GM21526 (cell line): Measurements from ENCODE around the gene CNOT6.

Source experiments
- ATAC-seq: cut with Tn5 transposase; IDR thresholded peaks from one replicate; pipeline ENCODE4 v1.9.1; 2021; ENCODE audit warnings: moderate library complexity; ENCODE audit not compliant: unreplicated experiment, low FRiP score

CNOT6 gene

DNA sequence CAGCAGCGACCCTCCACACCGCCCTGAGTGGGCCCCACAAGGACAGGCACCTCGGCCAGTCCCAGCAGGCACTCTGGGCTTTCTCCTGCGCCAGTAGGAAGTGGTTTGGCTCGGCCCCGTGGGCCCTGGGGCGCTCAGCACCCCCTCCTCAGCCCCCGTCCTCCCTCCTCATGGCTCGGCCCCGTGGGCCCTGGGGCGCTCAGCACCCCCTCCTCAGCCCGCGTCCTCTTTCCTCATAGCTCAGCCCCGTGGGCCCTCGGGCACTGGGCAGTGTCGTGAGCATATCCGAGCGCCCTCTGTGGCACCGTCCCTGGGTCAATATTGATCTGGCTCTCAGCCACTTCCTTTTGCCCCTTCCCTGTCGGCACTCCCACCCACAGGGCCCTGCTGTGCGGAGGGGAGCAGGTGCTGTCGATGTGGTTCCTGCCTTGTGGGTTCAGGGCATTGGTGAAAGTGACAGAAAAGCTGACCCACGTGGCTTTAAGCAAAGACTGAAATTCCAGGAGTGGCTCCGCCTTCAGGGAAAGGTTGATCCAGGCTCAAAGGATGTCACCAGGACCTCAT is 102.6 kb downstream of the CNOT6 start:
- ATAC-seq = no peak

DNA sequence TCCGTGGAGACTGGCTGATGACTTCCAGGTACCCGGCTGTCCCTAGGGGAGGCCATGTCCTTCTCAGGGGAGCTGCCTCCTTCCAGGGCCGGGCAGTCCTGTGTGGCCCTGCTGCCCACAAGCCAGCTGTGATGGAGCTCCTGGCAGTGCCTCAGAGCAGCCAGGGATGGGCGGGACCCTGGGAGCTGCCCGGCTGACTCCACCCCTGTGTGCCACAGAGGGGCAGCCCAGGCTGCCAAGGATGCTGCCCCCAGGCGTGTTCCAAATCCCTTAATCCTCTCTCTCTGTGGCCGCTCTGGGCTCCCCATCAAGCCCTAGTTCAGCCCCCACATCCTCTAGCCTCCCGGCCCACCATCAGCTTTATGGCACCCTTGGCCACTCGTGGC is 104.1 kb downstream of the CNOT6 start:
- ATAC-seq = no peak

DNA sequence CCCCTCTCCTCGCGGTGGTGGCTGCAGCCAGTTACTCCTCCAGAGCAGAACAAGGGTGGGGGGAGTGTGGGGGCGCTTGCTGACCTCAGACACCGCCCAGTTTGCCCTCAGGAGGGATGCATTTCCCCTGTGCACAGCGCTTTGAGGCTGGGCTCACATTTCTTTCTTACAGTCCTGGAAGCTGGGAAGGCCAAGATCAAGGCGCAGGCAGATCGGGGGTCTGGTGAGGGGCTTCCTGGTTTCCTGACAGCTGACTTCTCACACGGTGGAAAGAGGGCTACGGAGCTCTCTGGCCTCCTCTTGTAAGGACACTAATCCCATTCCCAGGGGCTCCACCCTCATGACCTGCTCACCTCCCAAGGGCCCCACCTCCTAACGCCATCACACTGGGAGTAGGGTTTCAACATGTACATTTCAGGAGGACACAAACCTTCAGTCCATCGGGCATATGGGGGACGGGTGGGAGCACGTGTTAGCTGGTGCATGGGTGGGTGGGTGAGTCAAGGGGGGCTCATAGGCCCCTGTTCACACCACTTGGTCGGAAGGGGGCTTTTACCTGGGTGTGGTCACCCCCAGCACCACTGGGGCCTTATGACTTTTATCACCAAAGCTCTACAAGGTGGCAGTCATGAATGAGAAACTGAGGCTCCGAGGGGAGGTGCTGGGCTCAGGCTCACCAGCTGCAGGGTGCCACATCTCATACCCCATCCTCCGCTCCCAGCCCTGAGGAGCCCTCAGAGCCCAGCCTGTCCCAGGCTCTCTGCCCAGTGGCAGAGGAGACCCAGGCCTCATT is 104.8 kb downstream of the CNOT6 start:
- no peak for ATAC-seq

DNA sequence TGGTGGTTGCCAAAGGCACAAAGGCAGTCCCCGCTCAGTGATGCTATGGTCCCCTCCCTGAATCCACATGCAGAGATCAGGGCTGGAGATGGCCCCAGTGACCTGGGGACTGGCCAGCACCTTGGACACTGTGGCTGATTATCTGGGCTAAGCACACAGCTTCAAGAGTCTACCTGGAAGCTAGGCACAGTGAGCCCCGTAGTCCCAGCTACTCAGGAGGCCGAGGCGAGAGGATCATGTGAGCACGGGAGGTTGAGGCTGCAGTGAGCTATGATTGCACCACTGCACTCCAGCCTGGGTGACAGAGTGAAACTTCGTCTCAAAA is 105.4 kb downstream of the CNOT6 start:
- ATAC-seq = no peak

DNA sequence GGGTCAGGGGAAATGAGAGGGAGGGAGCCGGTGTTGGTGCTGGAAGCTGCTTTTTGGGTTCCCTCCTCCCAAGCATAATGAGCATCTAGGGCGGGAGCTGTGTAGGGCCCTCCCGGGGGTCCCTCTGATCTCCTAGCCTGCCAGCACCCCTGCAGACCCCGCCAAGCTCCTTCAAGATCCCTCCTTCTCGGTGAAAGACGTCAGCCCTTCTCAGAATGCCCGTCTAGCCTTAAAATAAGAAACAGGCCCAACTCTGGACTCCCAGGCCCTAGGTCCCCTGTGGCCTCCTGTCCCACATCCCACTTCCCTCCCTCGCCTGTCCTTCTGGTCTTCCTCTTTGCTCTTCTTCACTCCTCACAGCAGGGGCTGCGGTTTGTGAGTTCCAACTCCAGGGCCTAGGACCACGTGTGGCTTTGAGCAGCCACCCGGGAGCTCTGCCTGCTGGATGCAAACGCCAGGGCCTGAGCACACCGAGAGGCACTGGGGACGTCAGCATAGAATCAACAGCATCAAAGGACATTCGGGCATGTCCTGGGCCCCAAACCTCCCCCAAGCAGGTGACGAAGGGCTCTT is 105.9 kb downstream of the CNOT6 start:
- ATAC-seq = no peak

DNA sequence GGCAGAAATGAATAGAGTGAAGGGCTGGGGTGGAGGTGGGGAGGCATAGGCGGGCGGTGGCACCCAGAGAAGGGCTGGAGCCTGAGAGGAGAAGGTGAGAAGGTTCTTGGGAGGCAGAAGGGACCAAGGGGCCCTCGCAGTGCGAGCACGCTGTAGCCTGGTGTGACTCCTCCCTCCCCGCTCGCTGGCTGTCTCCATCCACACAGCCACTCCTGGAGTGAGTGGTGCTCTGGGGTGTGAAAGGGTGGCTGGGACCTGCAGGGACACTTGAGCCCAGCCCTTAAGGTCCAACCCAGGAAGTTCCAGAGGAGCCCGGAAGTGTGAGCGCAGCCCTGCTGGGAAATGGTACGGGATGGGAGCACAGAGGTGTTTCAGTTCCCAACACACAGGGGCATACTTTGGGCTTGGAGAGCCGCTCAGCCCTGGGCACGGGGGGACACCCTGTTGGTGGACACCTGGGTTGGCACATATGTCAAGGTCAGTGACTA is 106.4 kb downstream of the CNOT6 start:
- no peak for ATAC-seq

DNA sequence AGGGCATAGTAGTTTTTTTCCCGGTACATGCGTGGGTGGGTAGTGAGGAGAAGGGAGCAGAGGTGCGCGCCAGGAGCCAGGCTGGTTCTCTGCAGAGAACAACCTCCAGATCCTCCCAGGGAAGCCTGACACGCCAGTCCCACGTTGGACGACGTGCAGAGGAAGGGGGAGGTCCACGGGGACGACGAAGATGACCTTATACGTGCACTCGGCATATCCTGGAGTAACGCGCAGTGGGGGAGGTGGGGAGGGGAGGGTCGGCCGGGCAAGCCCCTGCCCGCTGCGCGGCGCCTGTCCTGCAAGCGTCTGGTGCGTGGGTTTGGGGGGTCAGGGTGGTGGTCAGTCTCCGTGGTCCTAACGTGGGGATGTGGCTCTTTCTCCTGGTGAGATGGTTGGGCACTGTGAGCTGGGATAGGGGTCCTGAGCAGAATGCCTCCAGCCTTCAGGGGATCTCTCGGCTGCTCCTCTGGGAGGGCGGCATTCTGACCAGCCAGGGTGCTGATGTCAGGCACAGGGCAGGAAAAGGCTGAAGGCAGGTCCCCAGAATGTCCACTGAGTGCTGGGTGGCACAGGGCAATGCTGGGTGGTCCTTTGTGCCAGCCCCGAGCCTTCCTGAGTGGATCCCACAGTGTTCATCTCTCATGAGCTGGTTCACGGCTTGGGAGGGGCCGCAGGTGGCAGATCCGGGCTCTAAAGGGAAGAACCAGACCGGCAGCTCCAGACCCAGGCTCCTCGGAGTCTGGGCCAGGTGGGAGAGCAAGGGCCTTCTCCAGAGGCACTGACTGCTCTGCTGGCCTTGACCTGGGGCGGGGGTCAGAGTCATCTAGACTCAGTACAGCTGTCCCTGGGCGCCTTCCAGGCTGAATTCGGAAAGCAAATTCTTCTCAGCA is 107.7 kb downstream of the CNOT6 start:
- ATAC-seq = no peak

DNA sequence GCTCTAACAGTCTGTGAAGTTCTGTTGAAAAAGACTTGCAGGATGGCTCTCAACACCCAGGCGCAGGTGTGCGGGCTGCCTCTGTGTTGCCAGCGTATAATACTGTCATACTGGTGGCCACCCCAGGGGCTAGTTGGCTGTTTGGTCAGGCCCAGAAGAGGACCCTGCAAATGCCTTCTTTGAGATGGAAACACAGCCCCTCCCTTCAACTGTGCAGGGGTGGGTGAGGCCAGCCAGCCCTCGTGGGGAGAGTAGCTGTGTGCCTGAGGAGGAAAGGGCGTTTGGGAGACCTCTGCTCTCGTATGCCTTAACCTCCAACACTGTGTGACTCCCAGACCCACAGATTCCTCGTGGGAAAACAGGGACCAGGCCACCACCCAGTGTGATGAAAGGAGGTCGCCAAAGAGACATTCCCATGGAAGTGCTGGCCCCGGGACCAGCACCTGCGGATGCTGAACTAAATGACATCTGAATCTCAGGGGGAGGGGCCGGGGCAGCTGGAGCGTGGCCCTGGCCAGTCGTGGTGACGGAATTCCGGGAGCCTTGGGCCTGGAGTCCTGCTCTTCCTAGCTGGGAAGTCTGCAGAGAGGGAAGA is 108.4 kb downstream of the CNOT6 start:
- no peak for ATAC-seq

DNA sequence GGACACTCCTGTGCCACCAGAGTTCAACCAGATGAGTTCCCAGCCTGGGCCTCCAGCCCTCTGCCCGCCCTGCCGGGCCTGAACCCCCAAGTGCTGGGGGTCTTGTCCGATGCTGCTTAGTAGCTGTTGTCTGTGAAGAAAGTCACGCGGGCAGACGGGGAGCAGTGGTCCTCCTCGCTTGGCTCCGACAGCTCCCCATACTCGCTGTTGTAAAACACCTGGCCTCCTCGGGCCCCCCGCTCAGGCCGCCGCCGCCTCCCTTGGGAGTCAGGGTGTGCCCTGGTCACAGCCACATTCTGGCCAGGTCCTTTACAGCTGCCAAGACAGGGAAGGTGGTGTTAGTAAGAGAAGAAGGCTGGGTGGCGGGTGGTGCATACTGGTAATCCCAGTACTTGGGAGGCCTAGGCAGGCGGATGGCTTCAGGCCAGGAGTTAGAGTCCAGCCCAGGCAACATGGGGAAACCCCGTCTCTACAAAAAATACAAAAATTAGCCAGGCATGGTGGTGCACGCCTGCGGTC is 109.0 kb downstream of the CNOT6 start:
- ATAC-seq = no peak

DNA sequence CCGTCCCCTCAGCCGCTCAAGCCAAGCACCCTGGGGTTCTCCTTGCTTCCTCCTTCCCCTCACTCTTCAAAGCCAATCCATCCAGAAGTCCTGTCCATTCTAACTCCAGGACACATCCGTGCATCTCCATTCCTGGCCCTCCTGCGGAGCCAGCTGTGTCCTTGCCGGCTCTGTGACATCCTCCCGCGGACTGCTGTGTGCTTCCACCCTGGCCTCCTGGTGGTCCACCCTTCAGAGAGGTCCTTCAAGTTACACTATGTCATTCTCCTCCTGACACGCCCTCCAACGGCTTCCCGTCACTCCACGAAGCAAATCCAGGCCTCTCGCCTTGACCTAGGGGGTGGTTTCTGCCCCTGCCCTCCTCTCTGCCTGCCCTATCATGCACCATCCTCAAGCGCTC is 110.1 kb downstream of the CNOT6 start:
- no peak for ATAC-seq

DNA sequence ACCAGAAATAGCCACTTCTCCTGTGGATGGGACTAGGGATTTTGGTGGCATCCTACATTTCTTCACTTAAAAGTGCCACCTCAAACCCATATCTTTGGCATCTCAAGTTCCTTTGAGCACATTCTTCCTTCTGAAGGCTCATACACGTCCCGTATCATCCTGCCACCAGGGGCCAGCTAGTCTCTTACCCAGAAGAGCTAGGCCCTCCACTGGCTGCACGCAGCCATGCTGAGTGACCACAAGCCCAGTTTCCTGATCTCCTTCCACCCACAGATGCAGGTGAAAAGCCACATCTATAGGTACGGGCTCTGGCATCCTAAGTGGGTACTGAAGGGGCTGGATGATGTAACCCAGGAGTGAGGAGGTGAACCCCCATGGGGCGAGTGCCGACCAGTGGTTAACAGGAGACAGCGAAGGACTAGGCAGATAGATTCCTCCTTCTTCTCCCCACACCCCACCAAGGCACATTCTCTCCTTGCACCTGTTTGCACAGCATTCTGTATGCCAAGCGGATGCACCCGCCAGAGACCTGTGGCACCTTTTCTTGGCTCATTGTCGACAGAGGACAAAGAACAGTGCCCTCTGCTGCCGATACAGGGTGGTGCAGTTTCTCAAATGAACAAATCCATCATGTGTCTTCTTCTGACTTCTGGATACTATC is 111.5 kb downstream of the CNOT6 start:
- ATAC-seq = no peak

DNA sequence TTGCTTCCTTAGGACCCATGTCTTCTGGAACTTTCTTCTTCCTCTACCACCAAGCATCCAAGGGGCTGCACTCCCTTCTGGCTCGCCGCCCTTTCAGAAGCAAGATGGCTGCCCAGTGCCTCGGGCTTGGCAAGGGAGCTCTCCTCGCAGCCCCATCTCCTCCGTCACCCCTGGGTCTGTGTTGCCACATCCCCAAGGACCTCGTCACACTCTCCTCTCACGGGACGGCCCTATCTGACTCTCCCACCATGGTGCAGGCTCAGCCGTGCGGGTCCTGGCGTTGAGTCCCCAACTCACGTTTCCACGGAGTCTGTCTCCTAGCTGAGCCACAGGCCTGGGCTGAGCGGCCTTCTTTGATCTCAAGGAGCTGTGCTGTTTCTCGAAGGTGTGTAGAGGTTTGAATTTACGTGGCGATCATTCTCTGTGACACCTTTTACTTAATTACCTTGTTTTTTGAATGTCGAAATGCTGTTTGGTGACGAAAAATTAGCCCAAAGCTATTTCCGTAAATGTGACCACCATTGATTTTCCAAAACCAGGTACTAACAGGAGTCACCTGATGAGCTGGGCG is 112.1 kb downstream of the CNOT6 start:
- no peak for ATAC-seq

DNA sequence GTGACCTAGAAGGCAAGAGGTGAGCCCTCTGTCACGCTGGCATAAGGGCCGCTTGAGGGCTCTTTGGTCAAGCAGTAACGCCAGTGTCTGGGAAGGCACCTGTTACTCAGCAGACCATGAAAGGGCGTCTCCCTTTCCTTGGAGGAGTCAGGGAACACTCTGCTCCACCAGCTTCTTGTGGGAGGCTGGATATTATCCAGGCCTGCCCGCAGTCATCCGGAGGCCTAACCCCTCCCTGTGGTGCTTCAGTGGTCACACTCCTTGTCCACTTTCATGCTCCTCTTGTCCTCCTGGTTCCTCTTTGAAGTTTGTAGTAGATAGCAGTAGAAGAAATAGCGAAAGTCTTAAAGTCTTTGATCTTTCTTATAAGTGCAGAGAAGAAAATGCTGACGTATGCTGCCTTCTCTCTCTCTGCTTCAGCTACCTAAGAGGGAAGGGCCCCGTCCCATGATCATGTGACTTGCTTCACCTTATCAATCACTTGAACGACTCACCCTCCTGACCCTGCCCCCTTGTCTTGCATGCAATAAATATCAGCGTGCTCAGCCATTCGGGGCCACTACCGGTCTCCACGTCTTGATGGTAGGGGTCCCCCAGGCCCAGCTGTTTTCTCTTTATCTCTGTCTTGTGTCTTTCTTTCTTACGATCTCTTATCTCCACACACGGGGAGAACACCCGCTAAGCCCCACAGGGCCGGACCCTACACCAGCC is 113.8 kb downstream of the CNOT6 start:
- no peak for ATAC-seq

DNA sequence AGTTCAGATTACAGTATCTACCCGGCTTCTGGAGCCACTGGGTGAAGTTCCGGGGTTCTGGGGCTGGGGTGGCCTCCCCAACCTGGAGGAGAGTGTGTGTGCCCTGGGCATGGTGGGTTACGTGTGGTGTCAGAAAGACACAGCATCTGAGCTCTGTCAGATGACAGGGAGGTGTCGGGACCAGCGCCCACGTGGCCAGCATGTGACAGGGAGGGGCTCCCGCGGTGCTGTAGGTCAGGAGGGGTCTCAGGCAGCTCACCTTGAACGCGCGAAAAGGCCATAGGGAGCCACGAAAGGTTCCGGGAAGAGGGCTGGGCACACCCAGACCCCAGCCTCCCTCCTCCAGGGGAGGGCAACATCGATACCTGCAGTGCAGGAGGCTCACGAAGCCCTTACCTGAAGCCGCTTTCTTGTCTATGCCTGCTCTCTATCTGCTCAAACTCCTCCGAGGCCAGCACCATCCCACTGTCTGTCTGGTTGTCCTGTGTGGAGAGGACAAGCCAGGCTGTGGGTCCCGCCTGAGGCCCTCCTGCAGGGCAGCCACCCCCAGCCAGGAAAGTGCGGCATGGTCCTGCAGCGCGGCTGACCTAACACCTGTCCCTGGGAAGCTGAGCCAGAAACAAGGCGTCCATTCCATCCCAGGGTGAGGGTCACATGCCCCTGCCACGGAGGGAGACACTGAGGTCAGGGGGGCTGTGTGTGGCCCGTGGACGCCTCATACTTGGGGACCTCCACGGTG is 114.6 kb downstream of the CNOT6 start:
- no peak for ATAC-seq

DNA sequence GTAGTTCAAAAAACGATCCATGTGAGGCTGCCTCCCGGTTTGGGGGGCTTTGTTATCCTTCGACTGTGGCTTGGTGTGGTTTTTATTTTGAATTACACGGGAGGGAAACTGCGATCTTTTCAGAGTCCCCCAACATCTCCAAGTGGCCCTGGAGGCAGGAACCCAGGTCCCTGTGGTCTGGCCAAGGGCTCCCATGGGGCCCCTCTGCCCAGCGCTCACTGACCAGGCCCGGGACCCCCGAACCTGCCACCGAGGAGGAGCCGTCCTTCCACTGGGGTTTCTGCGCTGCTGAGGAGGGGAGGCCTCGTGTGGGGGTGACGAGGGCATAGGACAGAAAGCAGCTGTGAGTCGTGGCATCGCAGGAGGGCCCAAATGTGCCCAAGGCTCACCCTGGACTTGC is 115.2 kb downstream of the CNOT6 start:
- ATAC-seq = no peak

DNA sequence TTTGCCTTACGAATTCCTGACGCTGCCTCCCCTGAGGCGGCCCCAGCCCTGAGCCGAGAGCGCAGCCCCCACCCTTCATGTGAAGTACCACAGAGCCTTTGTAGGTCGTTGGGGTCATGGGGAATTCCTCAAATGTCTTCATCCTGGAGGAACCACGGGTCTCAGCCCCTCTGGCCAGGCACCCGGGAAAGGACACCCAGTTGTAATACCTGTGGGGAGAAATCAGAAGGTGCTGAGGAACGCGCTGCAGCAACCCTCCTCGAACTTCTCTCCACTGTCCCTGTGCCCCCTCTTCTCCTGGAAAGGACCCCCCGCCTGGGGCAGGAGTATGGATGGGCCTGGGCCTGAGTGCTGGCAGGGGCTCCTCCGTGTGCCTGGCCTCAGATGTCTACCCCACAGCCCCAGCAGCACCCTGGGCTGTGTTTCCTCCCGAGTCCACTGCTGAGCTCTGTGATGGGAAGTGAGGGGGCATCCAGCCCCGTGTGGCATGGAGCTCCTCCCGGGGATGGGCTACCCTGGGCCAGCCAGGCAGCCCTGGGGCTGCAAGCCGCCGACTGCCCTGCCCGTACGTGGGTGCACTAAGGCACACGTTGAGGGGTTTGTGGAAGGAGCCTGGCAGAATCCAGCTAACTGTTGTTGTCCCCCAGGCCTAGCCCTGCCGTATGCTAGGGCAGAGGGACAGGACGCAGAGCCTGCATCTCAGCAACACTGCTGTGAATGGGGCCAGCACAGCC is 115.8 kb downstream of the CNOT6 start:
- no peak for ATAC-seq

DNA sequence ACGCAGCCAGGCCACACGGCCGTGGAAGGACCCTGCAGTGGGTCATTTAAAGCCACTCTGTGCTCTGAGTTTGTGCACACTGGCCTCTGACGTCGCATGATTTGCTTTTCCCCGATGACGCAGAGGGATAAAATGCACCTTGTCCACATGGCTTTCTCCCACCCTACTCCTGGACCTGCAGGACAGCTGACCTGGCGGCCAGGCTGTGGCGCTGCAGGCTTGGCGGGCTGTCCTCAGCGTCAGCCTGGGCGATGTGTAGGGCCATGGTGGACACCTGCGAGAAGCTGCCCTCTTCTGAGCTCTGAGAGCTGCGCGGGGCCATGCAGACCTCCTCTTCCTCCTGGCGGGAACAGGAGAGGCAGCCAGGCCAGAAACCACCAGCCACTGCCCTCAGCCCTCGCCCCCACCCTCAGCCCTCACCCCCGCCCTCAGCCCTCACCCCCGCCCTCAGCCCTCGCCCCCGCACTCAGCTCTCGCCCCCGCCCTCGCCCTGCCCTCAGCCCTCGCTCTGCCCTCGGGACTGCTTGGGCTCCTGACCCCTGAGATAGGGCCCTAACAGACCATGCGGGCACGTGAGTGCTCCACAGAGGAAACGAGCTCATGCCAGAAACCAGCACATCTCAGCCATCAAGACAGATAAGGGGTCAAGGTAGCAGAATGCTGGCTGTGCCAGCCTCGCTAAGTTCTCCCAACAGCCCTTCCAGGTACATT is 117.1 kb downstream of the CNOT6 start:
- ATAC-seq = no peak
